Measurements from ENCODE around the gene PCDHGC5.

The PCDHGC5 gene

GRCh38 chr5:141479776-141480175, 9.1 kb upstream of the PCDHGC5 start:
- H3K36me3 ChIP-seq (ENCODE audit: insufficient read depth, low read length), result peaks cover 7% of the 10 kb centered on the region
- no peaks in the 10 kb centered on the region for H3K27me3 ChIP-seq (ENCODE audit: control insufficient read depth, insufficient read depth, low read length)
- H3K4me1 ChIP-seq (ENCODE audit: control insufficient read depth, insufficient read depth, low read length), result peaks cover 47% of the 10 kb centered on the region
- H3K4me2 ChIP-seq (ENCODE audit: low read length), result peak overlapping the region; percentile 52
- no peak overlapping the region for H3K9ac ChIP-seq (ENCODE audit: low read depth, low read length)
- peak overlapping the region; percentile 19 for H3K4me3 ChIP-seq (ENCODE audit: low read length)
- no peaks in the 10 kb centered on the region for H3K9me3 ChIP-seq (replicated peaks; ENCODE audit: low read length)

- Histone ChIP-seq H3K9ac (ENCODE audit: low read depth, low read length) (no peak overlapping the region), H3K9me3 (replicated peaks; ENCODE audit: low read length) (no peaks in the 10 kb centered on the region), H3K36me3 (ENCODE audit: insufficient read depth, low read length) (peaks cover 14% of the 10 kb centered on the region), H3K4me3 (ENCODE audit: low read length) (peak overlapping the region; percentile 49), H3K4me1 (ENCODE audit: control insufficient read depth, insufficient read depth, low read length) (peaks cover 40% of the 10 kb centered on the region), H3K4me2 (ENCODE audit: low read length) (peak overlapping the region; percentile 75), H3K27me3 (ENCODE audit: control insufficient read depth, insufficient read depth, low read length) (no peaks in the 10 kb centered on the region)
Measured at GRCh38 chr5:141483902-141484301, 5.0 kb upstream of the PCDHGC5 start.

GRCh38 chr5:141484310-141484640, 4.6 kb upstream of the PCDHGC5 start:
- peaks cover 42% of the 10 kb centered on the region for H3K4me1 ChIP-seq (ENCODE audit: control insufficient read depth, insufficient read depth, low read length)
- H3K27me3 ChIP-seq (ENCODE audit: control insufficient read depth, insufficient read depth, low read length), result no peaks in the 10 kb centered on the region
- H3K9me3 ChIP-seq (replicated peaks; ENCODE audit: low read length), result no peaks in the 10 kb centered on the region
- peak overlapping the region; percentile 49 for H3K4me3 ChIP-seq (ENCODE audit: low read length)
- peak overlapping the region; percentile 75 for H3K4me2 ChIP-seq (ENCODE audit: low read length)
- peaks cover 14% of the 10 kb centered on the region for H3K36me3 ChIP-seq (ENCODE audit: insufficient read depth, low read length)
- H3K9ac ChIP-seq (ENCODE audit: low read depth, low read length), result no peak overlapping the region

GRCh38 chr5:141484641-141485311, 4.1 kb upstream of the PCDHGC5 start, which contains the start of gene PCDHGC4:
Gene PCDHGC4 (plus strand): TSS chr5:141485030. CDS start chr5:141485174, 144 bp downstream.
- no peaks in the 10 kb centered on the region for H3K9me3 ChIP-seq (replicated peaks; ENCODE audit: low read length)
- H3K4me1 ChIP-seq (ENCODE audit: control insufficient read depth, insufficient read depth, low read length), result peaks cover 42% of the 10 kb centered on the region
- peak within 1 kb of the TSS; percentile 75 for H3K4me2 ChIP-seq (ENCODE audit: low read length)
- peak within 1 kb of the TSS; percentile 49 for H3K4me3 ChIP-seq (ENCODE audit: low read length)
- peaks cover 18% of the 10 kb centered on the region for H3K36me3 ChIP-seq (ENCODE audit: insufficient read depth, low read length)
- H3K27me3 ChIP-seq (ENCODE audit: control insufficient read depth, insufficient read depth, low read length), result no peaks in the 10 kb centered on the region
- H3K9ac ChIP-seq (ENCODE audit: low read depth, low read length), result no peak within 1 kb of the TSS

GRCh38 chr5:141485321-141486055, 3.4 kb upstream of the PCDHGC5 start:
- H3K4me3 ChIP-seq (ENCODE audit: low read length), result peak overlapping the region; percentile 49
- no peaks in the 10 kb centered on the region for H3K27me3 ChIP-seq (ENCODE audit: control insufficient read depth, insufficient read depth, low read length)
- H3K9ac ChIP-seq (ENCODE audit: low read depth, low read length), result no peak overlapping the region
- H3K9me3 ChIP-seq (replicated peaks; ENCODE audit: low read length), result no peaks in the 10 kb centered on the region
- peaks cover 43% of the 10 kb centered on the region for H3K4me1 ChIP-seq (ENCODE audit: control insufficient read depth, insufficient read depth, low read length)
- H3K4me2 ChIP-seq (ENCODE audit: low read length), result peak overlapping the region; percentile 75
- peaks cover 24% of the 10 kb centered on the region for H3K36me3 ChIP-seq (ENCODE audit: insufficient read depth, low read length)

GRCh38 chr5:141486091-141486490, 2.8 kb upstream of the PCDHGC5 start:
- peaks cover 30% of the 10 kb centered on the region for H3K36me3 ChIP-seq (ENCODE audit: insufficient read depth, low read length)
- no peak overlapping the region for H3K4me2 ChIP-seq (ENCODE audit: low read length)
- no peaks in the 10 kb centered on the region for H3K27me3 ChIP-seq (ENCODE audit: control insufficient read depth, insufficient read depth, low read length)
- no peaks in the 10 kb centered on the region for H3K9me3 ChIP-seq (replicated peaks; ENCODE audit: low read length)
- no peak overlapping the region for H3K4me3 ChIP-seq (ENCODE audit: low read length)
- H3K4me1 ChIP-seq (ENCODE audit: control insufficient read depth, insufficient read depth, low read length), result peaks cover 43% of the 10 kb centered on the region
- H3K9ac ChIP-seq (ENCODE audit: low read depth, low read length), result no peak overlapping the region

GRCh38 chr5:141487131-141487530, 1.8 kb upstream of the PCDHGC5 start:
- H3K9ac ChIP-seq (ENCODE audit: low read depth, low read length), result no peak overlapping the region
- H3K4me2 ChIP-seq (ENCODE audit: low read length), result no peak overlapping the region
- peaks cover 39% of the 10 kb centered on the region for H3K36me3 ChIP-seq (ENCODE audit: insufficient read depth, low read length)
- H3K27me3 ChIP-seq (ENCODE audit: control insufficient read depth, insufficient read depth, low read length), result no peaks in the 10 kb centered on the region
- peaks cover 43% of the 10 kb centered on the region for H3K4me1 ChIP-seq (ENCODE audit: control insufficient read depth, insufficient read depth, low read length)
- H3K9me3 ChIP-seq (replicated peaks; ENCODE audit: low read length), result no peaks in the 10 kb centered on the region
- no peak overlapping the region for H3K4me3 ChIP-seq (ENCODE audit: low read length)

GRCh38 chr5:141489841-141490240, 960 bp downstream of the PCDHGC5 start:
- H3K4me1 ChIP-seq (ENCODE audit: control insufficient read depth, insufficient read depth, low read length), result peaks cover 49% of the 10 kb centered on the region
- H3K27me3 ChIP-seq (ENCODE audit: control insufficient read depth, insufficient read depth, low read length), result no peaks in the 10 kb centered on the region
- peak overlapping the region; percentile 60 for H3K4me3 ChIP-seq (ENCODE audit: low read length)

GRCh38 chr5:141490271-141490670, 1.4 kb downstream of the PCDHGC5 start:
- H3K9me3 ChIP-seq (replicated peaks; ENCODE audit: low read length), result no peaks in the 10 kb centered on the region
- no peaks in the 10 kb centered on the region for H3K27me3 ChIP-seq (ENCODE audit: control insufficient read depth, insufficient read depth, low read length)
- H3K4me1 ChIP-seq (ENCODE audit: control insufficient read depth, insufficient read depth, low read length), result peaks cover 51% of the 10 kb centered on the region

More at GRCh38 chr5:141489841-141490240, 960 bp downstream of the PCDHGC5 start:
- Histone ChIP-seq H3K36me3 (ENCODE audit: insufficient read depth, low read length) (peaks cover 40% of the 10 kb centered on the region), H3K9ac (ENCODE audit: low read depth, low read length) (peak overlapping the region; percentile 38), H3K4me2 (ENCODE audit: low read length) (peak overlapping the region; percentile 83), H3K9me3 (replicated peaks; ENCODE audit: low read length) (no peaks in the 10 kb centered on the region)

GRCh38 chr5:141490771-141491170, 1.9 kb downstream of the PCDHGC5 start:
- H3K27me3 ChIP-seq (ENCODE audit: control insufficient read depth, insufficient read depth, low read length), result no peaks in the 10 kb centered on the region
- H3K36me3 ChIP-seq (ENCODE audit: insufficient read depth, low read length), result peaks cover 35% of the 10 kb centered on the region
- H3K4me1 ChIP-seq (ENCODE audit: control insufficient read depth, insufficient read depth, low read length), result peaks cover 54% of the 10 kb centered on the region

More at GRCh38 chr5:141490271-141490670, 1.4 kb downstream of the PCDHGC5 start:
- Histone ChIP-seq H3K36me3 (ENCODE audit: insufficient read depth, low read length) (peaks cover 40% of the 10 kb centered on the region), H3K4me2 (ENCODE audit: low read length) (no peak overlapping the region), H3K4me3 (ENCODE audit: low read length) (no peak overlapping the region), H3K9ac (ENCODE audit: low read depth, low read length) (no peak overlapping the region)

GRCh38 chr5:141491323-141492167, 2.7 kb downstream of the PCDHGC5 start:
- Histone ChIP-seq H3K4me2 (ENCODE audit: low read length) (no peak overlapping the region), H3K9ac (ENCODE audit: low read depth, low read length) (no peak overlapping the region), H3K36me3 (ENCODE audit: insufficient read depth, low read length) (peaks cover 33% of the 10 kb centered on the region), H3K27me3 (ENCODE audit: control insufficient read depth, insufficient read depth, low read length) (no peaks in the 10 kb centered on the region), H3K9me3 (replicated peaks; ENCODE audit: low read length) (no peaks in the 10 kb centered on the region), H3K4me1 (ENCODE audit: control insufficient read depth, insufficient read depth, low read length) (peaks cover 62% of the 10 kb centered on the region), H3K4me3 (ENCODE audit: low read length) (no peak overlapping the region)

More at GRCh38 chr5:141490771-141491170, 1.9 kb downstream of the PCDHGC5 start:
- Histone ChIP-seq H3K4me3 (ENCODE audit: low read length) (no peak overlapping the region), H3K9ac (ENCODE audit: low read depth, low read length) (no peak overlapping the region), H3K4me2 (ENCODE audit: low read length) (no peak overlapping the region), H3K9me3 (replicated peaks; ENCODE audit: low read length) (no peaks in the 10 kb centered on the region)
